ENCODE measurements around the gene CLCA4.

DNA sequence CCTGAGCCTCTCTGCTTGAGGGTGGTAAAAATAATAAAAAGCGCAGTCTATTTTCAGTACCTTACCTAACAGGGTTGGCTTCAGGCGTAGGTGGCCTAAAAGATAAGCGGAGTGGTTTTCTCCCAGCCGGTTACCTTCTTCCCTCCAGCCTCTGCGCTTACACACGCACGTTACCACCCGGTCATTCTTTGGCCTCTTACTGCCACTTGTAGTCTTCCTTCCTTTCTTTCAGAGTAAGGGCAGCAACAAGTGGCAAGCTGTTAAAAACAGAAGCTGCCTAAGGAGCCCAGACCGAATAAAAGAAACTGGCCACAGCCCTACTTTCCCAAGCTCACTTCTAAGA is 42.8 kb upstream of the CLCA4 start:
- TF ChIP-seq, protein P1, sequence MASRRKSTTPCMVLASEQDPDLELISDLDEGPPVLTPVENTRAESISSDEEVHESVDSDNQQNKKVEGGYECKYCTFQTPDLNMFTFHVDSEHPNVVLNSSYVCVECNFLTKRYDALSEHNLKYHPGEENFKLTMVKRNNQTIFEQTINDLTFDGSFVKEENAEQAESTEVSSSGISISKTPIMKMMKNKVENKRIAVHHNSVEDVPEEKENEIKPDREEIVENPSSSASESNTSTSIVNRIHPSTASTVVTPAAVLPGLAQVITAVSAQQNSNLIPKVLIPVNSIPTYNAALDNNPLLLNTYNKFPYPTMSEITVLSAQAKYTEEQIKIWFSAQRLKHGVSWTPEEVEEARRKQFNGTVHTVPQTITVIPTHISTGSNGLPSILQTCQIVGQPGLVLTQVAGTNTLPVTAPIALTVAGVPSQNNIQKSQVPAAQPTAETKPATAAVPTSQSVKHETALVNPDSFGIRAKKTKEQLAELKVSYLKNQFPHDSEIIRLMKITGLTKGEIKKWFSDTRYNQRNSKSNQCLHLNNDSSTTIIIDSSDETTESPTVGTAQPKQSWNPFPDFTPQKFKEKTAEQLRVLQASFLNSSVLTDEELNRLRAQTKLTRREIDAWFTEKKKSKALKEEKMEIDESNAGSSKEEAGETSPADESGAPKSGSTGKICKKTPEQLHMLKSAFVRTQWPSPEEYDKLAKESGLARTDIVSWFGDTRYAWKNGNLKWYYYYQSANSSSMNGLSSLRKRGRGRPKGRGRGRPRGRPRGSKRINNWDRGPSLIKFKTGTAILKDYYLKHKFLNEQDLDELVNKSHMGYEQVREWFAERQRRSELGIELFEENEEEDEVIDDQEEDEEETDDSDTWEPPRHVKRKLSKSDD (conservative IDR thresholded peaks at IDR 0.05; ENCODE audit: low read length), result no peak
- TF ChIP-seq, protein P2, sequence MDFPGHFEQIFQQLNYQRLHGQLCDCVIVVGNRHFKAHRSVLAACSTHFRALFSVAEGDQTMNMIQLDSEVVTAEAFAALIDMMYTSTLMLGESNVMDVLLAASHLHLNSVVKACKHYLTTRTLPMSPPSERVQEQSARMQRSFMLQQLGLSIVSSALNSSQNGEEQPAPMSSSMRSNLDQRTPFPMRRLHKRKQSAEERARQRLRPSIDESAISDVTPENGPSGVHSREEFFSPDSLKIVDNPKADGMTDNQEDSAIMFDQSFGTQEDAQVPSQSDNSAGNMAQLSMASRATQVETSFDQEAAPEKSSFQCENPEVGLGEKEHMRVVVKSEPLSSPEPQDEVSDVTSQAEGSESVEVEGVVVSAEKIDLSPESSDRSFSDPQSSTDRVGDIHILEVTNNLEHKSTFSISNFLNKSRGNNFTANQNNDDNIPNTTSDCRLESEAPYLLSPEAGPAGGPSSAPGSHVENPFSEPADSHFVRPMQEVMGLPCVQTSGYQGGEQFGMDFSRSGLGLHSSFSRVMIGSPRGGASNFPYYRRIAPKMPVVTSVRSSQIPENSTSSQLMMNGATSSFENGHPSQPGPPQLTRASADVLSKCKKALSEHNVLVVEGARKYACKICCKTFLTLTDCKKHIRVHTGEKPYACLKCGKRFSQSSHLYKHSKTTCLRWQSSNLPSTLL (IDR thresholded peaks at IDR 0.05), result no peak
- TF ChIP-seq POLR2G (IDR thresholded peaks at IDR 0.05; ENCODE audit: low read depth, low read length) (no peak), TAF15 (IDR thresholded peaks at IDR 0.05; ENCODE audit: low read depth, low read length) (no peak), PML (IDR thresholded peaks at IDR 0.05; ENCODE audit: low read length) (no peak), NFIC (IDR thresholded peaks at IDR 0.05) (no peak), ZNF24 (IDR thresholded peaks at IDR 0.05) (no peak), GATAD2B (IDR thresholded peaks at IDR 0.05; ENCODE audit: borderline replicate concordance) (no peak), MCM7 (IDR thresholded peaks at IDR 0.05) (no peak)

All from K562 (cell line).